Brain microvascular endothelial cell (primary cell): ENCODE data around the gene LRRC45.

Experiments used
- DNase-seq: peaks from one replicate; pipeline ENCODE4 v3.0.0-alpha.2; 2020
- H3K27ac ChIP-seq: fragments of 250-450 bp; sonication (Bioruptor Pico); 2 replicates; pipeline ENCODE4 v1.5.1; 2020; ENCODE audit warnings: mild to moderate bottlenecking, moderate library complexity
- H3K27me3 ChIP-seq: fragments of 250-450 bp; sonication (Bioruptor Pico); replicated peaks from 2 replicates; pipeline ENCODE4 v1.5.1; 2020; ENCODE audit warnings: mild to moderate bottlenecking
- H3K36me3 ChIP-seq: fragments of 250-450 bp; sonication (Bioruptor Pico); replicated peaks from 2 replicates; pipeline ENCODE4 v1.5.1; 2020; ENCODE audit warnings: mild to moderate bottlenecking
- H3K4me3 ChIP-seq: 2 replicates; pipeline ENCODE4 v1.5.1; 2011; ENCODE audit warnings: low read depth, mild to moderate bottlenecking, control low read depth, low read length, moderate library complexity
- in situ Hi-C: cut with HindIII; loops from 2 replicates; pipeline ENCODE4 v1.10.0; 2017; ENCODE audit warnings: low sequenced_read_pairs, low pct_ligation_motif_present
- TF ChIP-seq, protein P1 (sequence below): IDR thresholded peaks from 2 replicates; pipeline ENCODE4 v1.5.1; 2011; ENCODE audit warnings: low read depth, mild to moderate bottlenecking, moderate library complexity, low read length, control low read depth, inconsistent platforms; ENCODE audit errors: missing control alignments

The LRRC45 gene

DNA sequence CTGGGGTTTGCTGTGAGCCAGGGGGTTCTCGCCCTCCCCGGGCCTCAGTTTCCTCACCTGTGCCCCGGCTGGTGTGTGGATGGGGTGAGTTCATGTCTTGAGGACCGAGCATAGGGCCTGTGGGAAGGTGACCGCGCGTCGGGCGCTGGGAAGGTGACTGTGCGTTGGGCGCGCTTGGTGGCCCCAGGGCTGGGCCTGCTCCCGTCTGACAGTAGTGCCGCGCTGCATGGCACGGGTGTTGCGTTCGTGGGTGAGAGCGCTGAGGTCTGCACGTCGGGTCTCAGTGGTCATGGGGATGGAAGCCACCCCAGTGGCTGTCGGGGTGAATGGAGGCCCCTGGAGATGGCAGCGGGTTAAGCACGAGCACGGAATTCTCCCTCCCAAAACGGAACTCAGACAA lies 36.5 kb upstream of the LRRC45 start:
- peaks cover 13% of the 10 kb centered on the region for H3K36me3 ChIP-seq
- no peak overlapping the region for H3K27ac ChIP-seq
- in situ Hi-C loops: no loop called here
- no peaks in the 10 kb centered on the region for H3K27me3 ChIP-seq
- TF ChIP-seq, protein P1, sequence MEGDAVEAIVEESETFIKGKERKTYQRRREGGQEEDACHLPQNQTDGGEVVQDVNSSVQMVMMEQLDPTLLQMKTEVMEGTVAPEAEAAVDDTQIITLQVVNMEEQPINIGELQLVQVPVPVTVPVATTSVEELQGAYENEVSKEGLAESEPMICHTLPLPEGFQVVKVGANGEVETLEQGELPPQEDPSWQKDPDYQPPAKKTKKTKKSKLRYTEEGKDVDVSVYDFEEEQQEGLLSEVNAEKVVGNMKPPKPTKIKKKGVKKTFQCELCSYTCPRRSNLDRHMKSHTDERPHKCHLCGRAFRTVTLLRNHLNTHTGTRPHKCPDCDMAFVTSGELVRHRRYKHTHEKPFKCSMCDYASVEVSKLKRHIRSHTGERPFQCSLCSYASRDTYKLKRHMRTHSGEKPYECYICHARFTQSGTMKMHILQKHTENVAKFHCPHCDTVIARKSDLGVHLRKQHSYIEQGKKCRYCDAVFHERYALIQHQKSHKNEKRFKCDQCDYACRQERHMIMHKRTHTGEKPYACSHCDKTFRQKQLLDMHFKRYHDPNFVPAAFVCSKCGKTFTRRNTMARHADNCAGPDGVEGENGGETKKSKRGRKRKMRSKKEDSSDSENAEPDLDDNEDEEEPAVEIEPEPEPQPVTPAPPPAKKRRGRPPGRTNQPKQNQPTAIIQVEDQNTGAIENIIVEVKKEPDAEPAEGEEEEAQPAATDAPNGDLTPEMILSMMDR: no peak
- DNase-seq: no peak
- no peak overlapping the region for H3K4me3 ChIP-seq

GRCh38 chr17:81987161-81987770 lies 35.8 kb upstream of the LRRC45 start:
- no peak for DNase-seq
- no peak overlapping the region for H3K27ac ChIP-seq
- TF ChIP-seq, protein P1: no peak
- in situ Hi-C loops: no loop called here
- H3K36me3 ChIP-seq: peaks cover 13% of the 10 kb centered on the region
- H3K27me3 ChIP-seq: no peaks in the 10 kb centered on the region
- H3K4me3 ChIP-seq: no peak overlapping the region

DNA sequence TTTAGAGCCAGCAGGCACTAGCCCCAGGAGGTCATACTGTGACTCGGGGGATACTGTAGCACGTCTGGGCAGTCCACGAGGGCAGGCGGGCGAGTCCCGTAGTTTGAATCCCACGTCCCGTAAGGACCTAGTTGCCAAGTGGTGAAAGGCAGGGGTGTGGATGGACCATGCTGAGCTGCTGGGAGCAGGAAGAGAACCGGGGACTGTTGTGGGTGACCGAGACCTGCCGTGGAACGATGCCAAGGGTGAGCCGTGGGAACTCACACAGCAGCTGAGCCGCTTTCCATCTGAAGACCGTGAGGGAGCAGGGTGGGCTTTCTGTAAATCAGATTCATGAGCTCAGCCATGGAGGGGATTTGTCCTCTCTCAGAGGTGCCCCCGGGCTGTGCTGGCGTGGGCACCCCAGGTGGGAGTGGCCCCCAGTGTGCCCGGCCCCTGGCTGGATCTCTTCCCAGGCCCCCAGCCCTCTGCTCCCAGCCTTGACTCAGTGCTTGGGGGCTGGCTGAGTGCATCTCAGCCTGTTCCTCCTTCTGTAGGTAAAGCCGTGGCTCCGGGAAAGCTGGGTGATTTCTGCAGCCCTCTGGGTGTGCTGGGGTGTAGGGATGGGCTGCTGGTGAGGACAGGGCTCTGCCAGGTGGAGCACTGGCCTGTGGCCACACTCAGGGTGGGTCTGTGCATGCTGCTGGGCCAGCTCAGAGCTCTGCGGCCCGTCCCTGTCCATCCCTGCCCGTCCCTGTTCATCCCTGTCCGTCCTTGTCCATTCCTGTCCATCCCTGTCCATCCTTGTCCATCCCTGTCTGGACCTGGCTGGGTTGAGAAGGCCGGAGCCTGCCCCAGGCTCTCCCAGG lies 32.0 kb upstream of the LRRC45 start:
- H3K36me3 ChIP-seq: no peaks in the 10 kb centered on the region
- in situ Hi-C loops: no loop called here
- DNase-seq: no peak
- no peak overlapping the region for H3K27ac ChIP-seq
- TF ChIP-seq, protein P1: no peak
- H3K4me3 ChIP-seq: no peak overlapping the region
- H3K27me3 ChIP-seq: no peaks in the 10 kb centered on the region

DNA sequence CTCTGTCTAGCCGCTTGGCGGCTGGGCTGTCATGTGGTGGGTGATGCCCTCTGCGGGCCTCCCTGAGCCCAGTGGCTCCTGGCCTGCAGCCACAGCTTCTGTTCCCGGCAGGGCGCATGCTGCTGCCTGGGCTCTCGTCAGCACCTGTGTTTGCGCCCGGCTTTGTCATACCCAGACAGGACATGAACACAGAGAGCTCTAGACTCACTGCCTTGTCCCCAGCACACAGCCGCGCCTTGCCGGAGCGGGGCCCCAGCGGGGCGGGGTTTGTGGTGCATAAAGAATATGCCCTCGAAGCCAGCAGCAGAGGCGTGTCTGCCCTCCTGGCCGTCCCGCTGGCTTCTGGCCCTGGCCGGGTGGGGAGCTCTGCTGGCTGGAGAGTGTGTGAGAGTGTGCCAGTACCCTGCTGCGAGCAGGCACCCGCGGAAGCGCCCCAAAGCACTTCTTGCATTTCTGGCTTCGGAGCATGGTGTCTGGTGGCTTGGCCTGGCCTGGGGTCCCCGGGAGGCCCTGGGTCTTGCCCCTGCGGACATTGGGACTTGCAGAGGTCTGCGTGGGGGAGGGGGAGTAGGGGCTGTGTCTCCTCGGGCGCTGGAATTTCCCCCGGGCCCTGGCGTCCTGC lies 31.3 kb upstream of the LRRC45 start:
- in situ Hi-C loops: no loop called here
- peak; percentile 22 for DNase-seq
- no peaks in the 10 kb centered on the region for H3K36me3 ChIP-seq
- H3K27ac ChIP-seq: no peak overlapping the region
- no peaks in the 10 kb centered on the region for H3K27me3 ChIP-seq
- TF ChIP-seq, protein P1: no peak
- H3K4me3 ChIP-seq: no peak overlapping the region

DNA sequence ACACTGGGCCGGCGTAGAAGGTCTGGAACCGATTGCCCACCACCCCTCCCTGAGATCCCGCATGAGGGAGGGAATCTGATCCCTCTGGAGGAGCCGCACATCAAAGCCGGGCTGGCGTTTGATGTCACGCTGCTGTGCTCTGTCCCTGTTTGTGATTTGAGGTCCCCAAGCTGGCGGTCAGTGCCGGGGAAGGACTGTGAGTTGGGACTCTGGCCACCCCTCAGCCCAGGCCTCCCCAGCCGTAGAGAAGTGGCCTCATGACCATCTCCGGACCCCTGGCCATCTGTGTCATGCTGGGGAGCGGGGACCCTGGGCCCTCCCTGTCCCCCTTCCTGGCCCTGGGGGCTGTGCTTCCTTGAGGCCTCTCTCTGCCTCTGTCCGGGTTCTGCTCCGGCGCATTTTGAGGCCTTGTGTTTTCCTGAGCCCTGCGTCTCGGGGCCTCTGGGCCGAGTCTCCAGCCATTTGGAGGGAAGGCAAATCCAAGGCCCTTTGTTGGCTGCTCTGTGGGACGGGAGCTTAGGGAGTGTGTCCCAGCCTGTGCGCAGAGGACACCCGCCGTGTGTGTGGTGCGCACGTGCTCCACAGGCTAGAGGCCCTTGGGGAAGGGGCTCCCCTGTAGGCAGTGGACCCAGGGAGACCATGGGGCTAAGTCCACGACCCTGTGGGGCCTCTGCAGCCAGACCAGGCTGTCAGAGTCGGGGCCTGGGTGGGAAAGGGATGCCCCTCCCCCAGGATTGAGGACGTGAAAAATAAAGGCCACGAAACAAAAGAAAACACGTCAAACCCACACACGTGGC lies 30.6 kb upstream of the LRRC45 start:
- Histone ChIP-seq H3K36me3 (no peaks in the 10 kb centered on the region), H3K4me3 (no peak overlapping the region), H3K27me3 (no peaks in the 10 kb centered on the region), H3K27ac (no peak overlapping the region)
- in situ Hi-C loops: no loop called here
- no peak for DNase-seq
- TF ChIP-seq, protein P1: no peak
